IPS-20b (cell line): ENCODE results near the gene TAX1BP3.

Experiments
- H3K27ac ChIP-seq: one replicate; pipeline ENCODE4 v1.5.1; 2013; ENCODE audit warnings: low read length
- H3K27me3 ChIP-seq: 2 replicates; pipeline ENCODE4 v1.6.1; 2013; ENCODE audit warnings: mild to moderate bottlenecking, low read length, inconsistent platforms; ENCODE audit not compliant: insufficient read depth
- H3K36me3 ChIP-seq: 2 replicates; pipeline ENCODE4 v1.6.1; 2013; ENCODE audit warnings: low read depth, mild to moderate bottlenecking, inconsistent platforms, low read length, moderate library complexity; ENCODE audit not compliant: insufficient read depth
- H3K4me1 ChIP-seq: 2 replicates; pipeline ENCODE4 v1.6.1; 2013; ENCODE audit warnings: mild to moderate bottlenecking, control low read depth, inconsistent platforms, low read length, moderate library complexity; ENCODE audit not compliant: insufficient read depth
- H3K4me3 ChIP-seq: 2 replicates; pipeline ENCODE4 v1.5.1; 2013; ENCODE audit warnings: mild to moderate bottlenecking, low read length, inconsistent platforms
- H3K9ac ChIP-seq: 2 replicates; pipeline ENCODE4 v1.6.1; 2013; ENCODE audit warnings: low read depth, mild to moderate bottlenecking, inconsistent platforms, low read length, moderate library complexity
- H3K9me3 ChIP-seq: 2 replicates; pipeline ENCODE4 v1.6.1; 2013; ENCODE audit warnings: mild to moderate bottlenecking, low read depth, low read length, inconsistent platforms; ENCODE audit not compliant: insufficient read depth

The TAX1BP3 gene

DNA sequence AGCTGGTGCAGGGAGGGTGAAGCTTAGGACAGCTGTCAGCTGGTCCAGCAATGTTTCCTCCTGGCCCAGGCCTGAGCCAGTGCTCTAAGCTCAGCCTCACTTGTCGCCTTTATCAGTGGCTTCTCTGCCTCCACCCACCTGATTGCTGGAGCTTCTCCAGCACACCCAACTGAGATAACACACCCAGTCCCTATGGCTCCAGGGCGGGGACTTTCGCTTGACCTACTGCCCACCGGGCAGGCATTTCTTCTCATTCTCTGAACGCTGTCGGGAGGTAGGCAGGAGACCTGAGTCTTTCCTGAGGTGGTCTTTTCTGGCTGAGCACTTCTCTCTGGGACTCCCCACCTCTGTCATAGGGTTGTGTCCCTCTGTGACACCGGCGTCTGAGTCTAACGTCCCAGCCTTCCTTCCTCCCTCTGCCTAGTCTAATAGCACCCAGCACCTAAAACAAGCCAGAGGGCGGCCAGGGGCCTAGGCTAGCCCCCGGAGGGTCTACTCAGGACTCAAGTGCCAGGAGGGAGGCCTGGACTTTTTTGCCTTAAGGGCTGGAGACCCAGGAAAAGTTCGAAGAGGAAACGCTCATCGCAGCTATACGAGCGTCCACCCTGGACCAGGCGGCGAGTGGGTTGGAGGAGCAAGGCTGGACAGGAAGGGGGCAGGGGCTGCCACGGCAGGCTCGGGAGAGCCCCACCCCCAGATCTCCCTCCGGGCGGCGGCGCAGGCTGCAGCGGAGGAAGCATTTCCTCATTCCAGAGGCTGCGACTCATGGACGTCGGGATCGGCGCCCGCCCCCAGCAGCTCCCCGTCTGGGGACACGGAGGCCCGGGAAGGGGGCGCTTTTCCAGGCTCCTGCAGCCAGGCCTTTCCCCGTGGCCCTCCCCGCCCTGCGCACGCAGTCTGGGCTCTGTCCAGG lies 756 bp downstream of the TAX1BP3 start:
- no peaks in the 10 kb centered on the region for H3K27me3 ChIP-seq
- H3K27ac ChIP-seq, result peak overlapping the region; percentile 42
- no peaks in the 10 kb centered on the region for H3K9me3 ChIP-seq
- H3K4me3 ChIP-seq, result peak overlapping the region; percentile 96
- H3K36me3 ChIP-seq, result peaks cover 32% of the 10 kb centered on the region
- H3K9ac ChIP-seq, result peak overlapping the region; percentile 90
- 0 out of 2 replicates have a peak, but pooled peaks cover 2% of the 10 kb centered on the region for H3K4me1 ChIP-seq

GRCh38 chr17:3666516-3666915 lies 1.9 kb downstream of the TAX1BP3 start:
- Histone ChIP-seq H3K36me3 (peaks cover 32% of the 10 kb centered on the region), H3K27me3 (no peaks in the 10 kb centered on the region), H3K27ac (no peak overlapping the region), H3K9ac (no peak overlapping the region), H3K4me1 (0 out of 2 replicates have a peak, but pooled peaks cover 2% of the 10 kb centered on the region), H3K9me3 (no peaks in the 10 kb centered on the region), H3K4me3 (no peak overlapping the region)

GRCh38 chr17:3665834-3666233 lies 2.5 kb downstream of the TAX1BP3 start:
- no peaks in the 10 kb centered on the region for H3K9me3 ChIP-seq
- H3K9ac ChIP-seq, result no peak overlapping the region
- H3K4me3 ChIP-seq, result no peak overlapping the region
- H3K27me3 ChIP-seq, result no peaks in the 10 kb centered on the region
- no peak overlapping the region for H3K27ac ChIP-seq
- 0 out of 2 replicates have a peak, but pooled peaks cover 2% of the 10 kb centered on the region for H3K4me1 ChIP-seq
- peaks cover 38% of the 10 kb centered on the region for H3K36me3 ChIP-seq

- H3K9ac ChIP-seq, result no peak overlapping the region
- H3K4me1 ChIP-seq, result 0 out of 2 replicates have a peak, but pooled peaks cover 2% of the 10 kb centered on the region
- H3K27me3 ChIP-seq, result no peaks in the 10 kb centered on the region
- no peak overlapping the region for H3K27ac ChIP-seq
- H3K9me3 ChIP-seq, result no peaks in the 10 kb centered on the region
- H3K4me3 ChIP-seq, result no peak overlapping the region
- peaks cover 32% of the 10 kb centered on the region for H3K36me3 ChIP-seq
These were observed 5.0 kb downstream of the TAX1BP3 start for GRCh38 chr17:3663102-3664011.

DNA sequence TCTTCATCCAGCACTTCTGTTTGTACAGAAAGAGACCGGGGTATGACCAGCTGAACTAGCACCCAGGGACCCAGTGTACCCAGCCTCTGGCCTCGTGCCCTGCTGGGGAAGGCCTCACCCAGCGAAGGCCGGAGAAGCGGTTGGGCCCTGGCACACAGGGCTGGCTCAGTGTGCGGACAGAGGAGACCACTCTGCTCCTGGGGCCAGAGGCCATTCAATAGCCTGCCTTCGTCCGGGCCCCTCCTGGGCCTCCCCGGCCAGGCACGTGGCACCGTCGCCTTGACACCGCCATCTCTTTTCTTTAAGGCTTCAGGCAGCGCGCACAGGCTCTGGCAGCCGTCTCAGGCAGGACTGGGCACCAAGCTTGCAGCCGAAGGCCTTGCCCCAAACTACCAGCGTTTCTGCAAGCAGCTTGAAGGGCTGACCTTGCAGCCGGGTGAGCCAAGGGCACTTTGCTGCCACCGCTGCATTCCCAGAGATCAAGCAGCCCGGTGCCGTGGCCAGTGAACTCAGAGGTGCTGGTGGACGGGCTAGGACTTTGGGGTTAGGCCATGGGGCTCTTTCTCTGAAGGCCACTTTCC lies 8.0 kb downstream of the TAX1BP3 start:
- Histone ChIP-seq H3K4me3 (no peak overlapping the region), H3K9ac (no peak overlapping the region), H3K4me1 (no peaks in the 10 kb centered on the region), H3K9me3 (no peaks in the 10 kb centered on the region), H3K27ac (no peak overlapping the region), H3K27me3 (no peaks in the 10 kb centered on the region), H3K36me3 (peaks cover 32% of the 10 kb centered on the region)

- Histone ChIP-seq H3K27me3 (no peaks in the 10 kb centered on the region), H3K9ac (no peak overlapping the region), H3K9me3 (no peaks in the 10 kb centered on the region), H3K36me3 (peaks cover 29% of the 10 kb centered on the region), H3K27ac (no peak overlapping the region), H3K4me1 (no peaks in the 10 kb centered on the region), H3K4me3 (no peak overlapping the region)
These were observed 8.8 kb downstream of the TAX1BP3 start for GRCh38 chr17:3659541-3660111.

- Histone ChIP-seq H3K27me3 (no peaks in the 10 kb centered on the region), H3K4me3 (no peak overlapping the region), H3K9ac (no peak overlapping the region), H3K27ac (no peak overlapping the region), H3K36me3 (peaks cover 22% of the 10 kb centered on the region; the same call in 1 of the 2 replicates), H3K4me1 (no peaks in the 10 kb centered on the region), H3K9me3 (no peaks in the 10 kb centered on the region)
These were observed 9.5 kb downstream of the TAX1BP3 start for GRCh38 chr17:3658784-3659449.

GRCh38 chr17:3657874-3658783 lies 10.2 kb downstream of the TAX1BP3 start:
- Histone ChIP-seq H3K9ac (no peak overlapping the region), H3K27me3 (no peaks in the 10 kb centered on the region), H3K27ac (no peak overlapping the region), H3K4me3 (no peak overlapping the region), H3K9me3 (no peaks in the 10 kb centered on the region), H3K36me3 (peaks cover 14% of the 10 kb centered on the region; the same call in 1 of the 2 replicates), H3K4me1 (no peaks in the 10 kb centered on the region)

DNA sequence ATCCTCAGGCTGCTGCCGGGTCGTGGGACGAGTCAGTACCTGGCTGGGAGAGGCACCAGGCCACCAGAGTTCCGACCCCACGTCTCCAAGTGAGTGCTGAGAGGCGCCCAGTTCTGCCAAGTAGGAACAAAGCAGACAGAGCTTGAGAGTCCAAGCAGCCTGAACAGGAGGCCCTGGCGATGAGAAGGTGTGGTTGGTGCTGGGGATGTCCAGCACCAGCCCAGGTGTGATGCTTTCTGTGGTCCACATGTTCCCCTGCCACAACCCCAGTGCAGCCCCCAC lies 10.8 kb downstream of the TAX1BP3 start:
- Histone ChIP-seq H3K27me3 (no peaks in the 10 kb centered on the region), H3K4me3 (no peak overlapping the region), H3K27ac (no peak overlapping the region), H3K36me3 (0 out of 2 replicates have a peak, but pooled peaks cover 9% of the 10 kb centered on the region), H3K9ac (no peak overlapping the region), H3K9me3 (no peaks in the 10 kb centered on the region), H3K4me1 (no peaks in the 10 kb centered on the region)

DNA sequence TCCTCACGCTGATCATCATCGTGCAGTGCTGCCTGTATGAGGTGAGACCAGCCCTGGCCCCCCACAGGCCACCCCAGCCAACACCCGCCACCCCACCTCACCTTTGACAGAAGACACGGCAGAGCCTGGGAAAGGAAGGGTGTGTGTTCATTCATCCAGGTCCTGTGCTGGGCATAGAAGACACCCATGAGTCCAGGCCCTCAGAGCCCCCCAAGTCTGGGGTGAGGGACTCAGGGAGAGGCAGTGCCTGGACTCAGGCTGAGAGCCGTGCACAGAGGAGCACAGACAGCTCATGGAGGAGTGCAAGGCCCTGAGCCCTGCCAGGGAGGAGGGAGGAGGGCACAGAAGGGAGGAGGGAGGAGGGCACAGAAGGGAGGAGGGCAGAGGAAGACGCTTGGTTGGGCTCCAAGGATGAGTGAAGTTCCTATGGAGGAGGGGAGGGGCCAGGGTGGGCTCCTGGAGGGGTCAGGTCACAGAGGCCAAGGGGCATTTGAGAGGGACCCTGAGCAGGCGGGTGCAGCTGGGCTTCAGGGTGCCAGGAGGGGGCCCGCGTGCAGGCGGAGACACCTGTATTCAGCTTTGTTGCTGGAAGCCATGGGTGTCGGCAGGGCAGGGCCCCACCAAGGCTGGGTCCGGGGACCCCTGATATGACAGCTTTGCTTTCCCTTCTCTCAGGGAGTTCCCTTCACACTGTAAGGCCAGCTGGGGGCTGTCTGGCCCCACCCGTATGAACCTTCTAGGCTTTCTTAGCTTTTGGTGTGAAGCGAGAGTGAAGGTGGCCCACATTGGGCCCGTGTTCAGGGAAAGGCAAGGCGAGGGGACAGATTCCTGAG lies 11.4 kb downstream of the TAX1BP3 start:
- H3K9me3 ChIP-seq, result no peaks in the 10 kb centered on the region

More for the DNA sequence above, 11.4 kb downstream of the TAX1BP3 start:
- Histone ChIP-seq H3K27ac (no peak overlapping the region), H3K9ac (no peak overlapping the region), H3K4me1 (no peaks in the 10 kb centered on the region), H3K4me3 (no peak overlapping the region), H3K27me3 (no peaks in the 10 kb centered on the region), H3K36me3 (0 out of 2 replicates have a peak, but pooled peaks cover 9% of the 10 kb centered on the region)
